ENCODE results near the gene INSIG2.

GRCh38 chr2:118130385-118130784 lies 42.1 kb downstream of the INSIG2 start:
- TF ChIP-seq CTCF (conservative IDR thresholded peaks at IDR 0.05; ENCODE audit: low read depth in 2 of 2) (no peak), EZH2phosphoT487 (IDR thresholded peaks at IDR 0.05; ENCODE audit: unreplicated experiment) (no peak), REST (IDR thresholded peaks at IDR 0.05; ENCODE audit: unreplicated experiment) (no peak), POLR2AphosphoS5 (IDR thresholded peaks at IDR 0.05; ENCODE audit: low read depth) (no peak), EZH2 (IDR thresholded peaks at IDR 0.05; ENCODE audit: low read depth, unreplicated experiment) (no peak), ZNF462 (CRISPR knock-in tag; IDR thresholded peaks at IDR 0.05) (no peak), JUNB (IDR thresholded peaks at IDR 0.05; ENCODE audit: unreplicated experiment) (no peak), ETS1 (IDR thresholded peaks at IDR 0.05) (no peak), CREB1 (CRISPR knock-in tag; IDR thresholded peaks at IDR 0.05; ENCODE audit: low read depth) (no peak), NANOG (IDR thresholded peaks at IDR 0.05; ENCODE audit: borderline replicate concordance) (no peak)

Measured in GM23338 (cell line).